GM06990 (cell line): Measurements from ENCODE around the gene TPSD1.

Experiments used
- DNase-seq: peaks from one replicate; pipeline ENCODE4 v3.0.0-alpha.2; 2011; ENCODE audit not compliant: insufficient read length; ENCODE audit errors: extremely low read depth
- H3K27me3 ChIP-seq: replicated peaks from 2 replicates; pipeline ENCODE4 v1.6.0; 2011; ENCODE audit warnings: low read length; ENCODE audit not compliant: control insufficient read depth, insufficient read depth
- H3K36me3 ChIP-seq: 2 replicates; pipeline ENCODE4 v1.5.1; 2011; ENCODE audit warnings: low read length; ENCODE audit not compliant: control insufficient read depth, insufficient read depth
- H3K4me3 ChIP-seq: replicated peaks from 2 replicates; pipeline ENCODE4 v1.5.1; 2011; ENCODE audit warnings: low read depth, mild to moderate bottlenecking, control low read depth, low read length
- TF ChIP-seq, protein P1 (sequence below): IDR thresholded peaks from 2 replicates; pipeline ENCODE4 v1.5.1; 2011; ENCODE audit warnings: low read length, control low read depth, mild to moderate bottlenecking, inconsistent platforms; ENCODE audit not compliant: insufficient read depth, poor library complexity, severe bottlenecking

Gene TPSD1

GRCh38 chr16:1301562-1301961 lies 45.7 kb downstream of the TPSD1 start:
- H3K36me3 ChIP-seq = no peaks in the 10 kb centered on the region

DNA sequence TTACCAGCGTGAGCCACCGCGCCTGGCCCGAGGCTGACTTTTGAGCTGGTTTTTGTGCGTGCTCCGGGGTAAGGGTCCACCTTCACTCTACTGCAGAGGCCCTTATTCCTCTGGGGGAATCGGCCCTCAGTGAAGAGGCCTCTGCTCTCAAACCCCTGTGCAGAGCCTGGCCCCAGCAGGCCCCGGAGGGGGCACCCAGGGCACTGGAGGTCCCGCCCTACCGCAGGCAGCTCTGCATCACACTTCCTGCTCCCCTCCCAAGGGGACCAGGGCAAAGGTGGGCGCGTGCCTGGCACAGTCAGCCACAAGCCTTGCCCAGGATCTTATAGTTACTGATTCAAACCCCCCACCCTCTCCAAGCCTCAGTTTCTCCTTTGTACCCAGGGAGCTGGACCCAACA lies 50.0 kb downstream of the TPSD1 start:
- Histone ChIP-seq H3K36me3 (no peaks in the 10 kb centered on the region), H3K27me3 (no peaks in the 10 kb centered on the region), H3K4me3 (no peak overlapping the region)
- TF ChIP-seq, protein P1, sequence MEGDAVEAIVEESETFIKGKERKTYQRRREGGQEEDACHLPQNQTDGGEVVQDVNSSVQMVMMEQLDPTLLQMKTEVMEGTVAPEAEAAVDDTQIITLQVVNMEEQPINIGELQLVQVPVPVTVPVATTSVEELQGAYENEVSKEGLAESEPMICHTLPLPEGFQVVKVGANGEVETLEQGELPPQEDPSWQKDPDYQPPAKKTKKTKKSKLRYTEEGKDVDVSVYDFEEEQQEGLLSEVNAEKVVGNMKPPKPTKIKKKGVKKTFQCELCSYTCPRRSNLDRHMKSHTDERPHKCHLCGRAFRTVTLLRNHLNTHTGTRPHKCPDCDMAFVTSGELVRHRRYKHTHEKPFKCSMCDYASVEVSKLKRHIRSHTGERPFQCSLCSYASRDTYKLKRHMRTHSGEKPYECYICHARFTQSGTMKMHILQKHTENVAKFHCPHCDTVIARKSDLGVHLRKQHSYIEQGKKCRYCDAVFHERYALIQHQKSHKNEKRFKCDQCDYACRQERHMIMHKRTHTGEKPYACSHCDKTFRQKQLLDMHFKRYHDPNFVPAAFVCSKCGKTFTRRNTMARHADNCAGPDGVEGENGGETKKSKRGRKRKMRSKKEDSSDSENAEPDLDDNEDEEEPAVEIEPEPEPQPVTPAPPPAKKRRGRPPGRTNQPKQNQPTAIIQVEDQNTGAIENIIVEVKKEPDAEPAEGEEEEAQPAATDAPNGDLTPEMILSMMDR = no peak
- DNase-seq = no peak

More at GRCh38 chr16:1301562-1301961, 45.7 kb downstream of the TPSD1 start:
- H3K4me3 ChIP-seq = no peak overlapping the region
- DNase-seq = no peak
- no peaks in the 10 kb centered on the region for H3K27me3 ChIP-seq
- TF ChIP-seq, protein P1 = no peak

DNA sequence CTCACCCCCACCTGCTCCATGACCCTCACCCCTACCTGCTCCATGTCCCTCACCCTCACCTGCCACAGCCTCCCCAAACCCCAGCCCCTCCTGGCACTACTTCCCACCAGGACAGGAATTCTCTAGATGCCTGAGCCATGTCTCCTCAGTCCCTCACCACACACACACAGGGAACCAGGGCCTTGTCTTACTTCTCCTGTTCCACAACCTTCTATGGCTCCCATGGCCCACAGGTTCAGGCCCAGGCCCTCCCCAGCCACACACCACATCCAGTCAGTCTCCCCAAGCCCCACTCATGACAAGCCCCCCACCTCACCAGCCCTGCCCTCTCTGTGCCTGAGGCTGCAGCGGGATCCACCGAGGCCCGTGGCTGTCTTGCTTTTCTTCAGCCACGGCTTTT lies 50.5 kb downstream of the TPSD1 start:
- Histone ChIP-seq H3K27me3 (no peaks in the 10 kb centered on the region), H3K36me3 (no peaks in the 10 kb centered on the region), H3K4me3 (no peak overlapping the region)
- TF ChIP-seq, protein P1 = no peak
- no peak for DNase-seq

- DNase-seq = no peak
- TF ChIP-seq, protein P1 = no peak
- H3K4me3 ChIP-seq = peak overlapping the region; percentile 64
- peaks cover 6% of the 10 kb centered on the region for H3K36me3 ChIP-seq
- H3K27me3 ChIP-seq = no peaks in the 10 kb centered on the region
Measured at GRCh38 chr16:1308036-1308976, 52.4 kb downstream of the TPSD1 start.
